Small intestine (tissue), 7 donors: ENCODE data around the gene HOATZ. TPM values are rescaled to one million over a fixed set of nuclear protein-coding genes. Genes with fewer than 3 reads are reported as not detected.

ENCODE experiments used
- DNase-seq, 2 donors: peaks; one replicate each; pipeline versions ENCODE4 v3.0.0 to v3.0.0-alpha.2; 2013
- FAIRE-seq: peaks from 2 replicates; lab custom pipeline; 2012; peaks lifted over from hg19 to GRCh38; lab: Jason Lieb, UNC
- H3K27ac ChIP-seq, 3 donors: one replicate each; pipeline ENCODE4 v1.5.1; 2013; ENCODE audit warnings: low read length in 2 of 3, mild to moderate bottlenecking in 2 of 3, control low read depth in 1 of 3, inconsistent platforms in 1 of 3, low read depth in 1 of 3, moderate library complexity in 1 of 3
- H3K27me3 ChIP-seq, 3 donors: one replicate each; pipeline ENCODE4 v1.6.1; 2013; ENCODE audit warnings: low read length in 3 of 3, inconsistent platforms in 1 of 3; ENCODE audit not compliant: control insufficient read depth in 3 of 3, insufficient read depth in 3 of 3
- H3K36me3 ChIP-seq, 3 donors: one replicate each; pipeline ENCODE4 v1.6.1; 2013; ENCODE audit warnings: low read length in 3 of 3, inconsistent platforms in 1 of 3, low read depth in 1 of 3, mild to moderate bottlenecking in 1 of 3, moderate library complexity in 1 of 3; ENCODE audit not compliant: control insufficient read depth in 3 of 3, insufficient read depth in 2 of 3
- H3K4me1 ChIP-seq, 3 donors: one replicate each; pipeline ENCODE4 v1.6.1; 2013; ENCODE audit warnings: low read length in 2 of 3, inconsistent platforms in 1 of 3, low read depth in 1 of 3, mild to moderate bottlenecking in 1 of 3, moderate library complexity in 1 of 3; ENCODE audit not compliant: control insufficient read depth in 3 of 3, insufficient read depth in 2 of 3
- H3K4me3 ChIP-seq, 3 donors: one replicate each; pipeline ENCODE4 v1.5.1; 2013; ENCODE audit warnings: low read length in 3 of 3, control low read depth in 1 of 3, inconsistent platforms in 1 of 3, low read depth in 1 of 3, mild to moderate bottlenecking in 1 of 3, moderate library complexity in 1 of 3
- H3K9me3 ChIP-seq, 2 donors: one replicate each; pipeline ENCODE4 v1.6.1; 2013; ENCODE audit warnings: low read depth in 1 of 2, low read length in 1 of 2; ENCODE audit not compliant: control insufficient read depth in 2 of 2, insufficient read depth in 1 of 2
- WGBS, 3 donors: extraction: QIAGEN DNeasy Blood & Tissue Kit; methylation state at CpG; one replicate each; pipeline ENCODE4 v1.1.7; 2013; 5-methylcytosine and 5-hydroxymethylcytosine counted together
- polyA plus RNA-seq, 4 donors: library from polyadenylated mRNA; stranded (reverse) in 3 of 4; unstranded in 1 of 4; fragments of 200-250 nt in 3 of 4; fragments of 120-200 nt in 1 of 4; gene quantifications; one replicate each; pipeline versions ENCODE4 v1.2.1 to v1.2.3, GENCODE V29; 2013
- donor health status: healthy with polysubstance abuse.
- donor health status: control.
- donor health status: control.
- donor health status: Bipolar disorder and iron deficiency.
- donor health status: healthy.

HOATZ gene
- polyA plus RNA-seq, 4 donors, result 0.03 TPM; not detected in 3

GRCh38 chr11:111512296-111513239 is 2.0 kb upstream of the HOATZ start, which contains the start of gene BTG4:
BTG4 (minus strand) TSS chr11:111512386; CDS start chr11:111498776, 13,610 bp downstream.
- peak in 1 of 2 donors; percentile 26 for DNase-seq
- no peak for FAIRE-seq
- Histone ChIP-seq H3K9me3 (no peaks in the 10 kb centered on the region), H3K4me1 (peaks cover 0 to 4% (median 3%) of the 10 kb centered on the region in 3 donors), H3K27me3 (peaks cover 0 to 51% (median 11%) of the 10 kb centered on the region in 3 donors), H3K4me3 (peak within 1 kb of the TSS in 1 of 3 donors; percentile 43), H3K27ac (no peak within 1 kb of the TSS), H3K36me3 (no peaks in the 10 kb centered on the region)
- WGBS, 3 donors, result 4 to 6% (median 4%) methylated on average over 50 to 90 of the region's 90 CpGs

- no peak overlapping the region for H3K27ac ChIP-seq
- no peak overlapping the region for H3K4me3 ChIP-seq
- DNase-seq (no peak), FAIRE-seq (no peak)
- H3K27me3 ChIP-seq, result peaks cover 0 to 51% (median 11%) of the 10 kb centered on the region in 3 donors
- H3K9me3 ChIP-seq, result no peaks in the 10 kb centered on the region
- H3K36me3 ChIP-seq, result no peaks in the 10 kb centered on the region
- 13 to 36% (median 21%) methylated on average over 6 of the region's 6 CpGs for WGBS, 3 donors
- peaks cover 0 to 4% (median 3%) of the 10 kb centered on the region in 3 donors for H3K4me1 ChIP-seq
These were observed 1.4 kb upstream of the HOATZ start for GRCh38 chr11:111513240-111513605.

DNA sequence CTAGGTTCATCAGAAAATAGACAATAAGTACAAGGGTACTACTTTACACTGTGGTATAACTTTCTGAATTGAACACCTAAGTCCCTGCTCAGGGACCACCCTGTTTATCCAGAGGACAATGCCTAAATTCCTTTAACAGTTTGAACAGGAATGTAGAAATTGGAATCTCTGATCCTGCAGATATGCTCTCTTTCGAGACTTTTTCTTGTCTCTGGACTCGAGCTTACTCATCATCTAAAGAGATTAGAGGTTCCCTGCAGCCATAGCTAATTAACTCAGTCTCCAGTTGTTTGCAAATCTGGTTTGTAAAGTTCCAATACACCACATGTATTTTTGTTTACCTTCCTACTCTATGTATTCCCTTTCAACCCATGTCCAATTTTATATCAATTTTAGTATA is 1.0 kb downstream of the HOATZ start:
- DNase-seq (no peak), FAIRE-seq (no peak)
- no peaks in the 10 kb centered on the region for H3K36me3 ChIP-seq
- H3K4me3 ChIP-seq, result no peak overlapping the region
- H3K27me3 ChIP-seq, result peaks cover 0 to 46% (median 11%) of the 10 kb centered on the region in 3 donors
- H3K27ac ChIP-seq, result no peak overlapping the region
- peaks cover 0 to 4% (median 3%) of the 10 kb centered on the region in 3 donors for H3K4me1 ChIP-seq
- no peaks in the 10 kb centered on the region for H3K9me3 ChIP-seq
- WGBS, 3 donors, result 78 to 92% (median 89%) methylated on average over 2 of the region's 2 CpGs

- H3K27ac ChIP-seq, result no peak overlapping the region
These were observed 4.1 kb downstream of the HOATZ start for GRCh38 chr11:111518668-111519067.

GRCh38 chr11:111520560-111520959 is 6.0 kb downstream of the HOATZ start:
- FAIRE-seq (no peak), DNase-seq (no peak)
- Histone ChIP-seq H3K27me3 (peaks cover 0 to 11% (median 0%) of the 10 kb centered on the region in 3 donors), H3K36me3 (no peaks in the 10 kb centered on the region), H3K27ac (no peak overlapping the region), H3K4me1 (no peaks in the 10 kb centered on the region), H3K9me3 (no peaks in the 10 kb centered on the region), H3K4me3 (no peak overlapping the region)
- 94 to 99% (median 98%) methylated on average over 2 of the region's 2 CpGs for WGBS, 3 donors

More at GRCh38 chr11:111518668-111519067, 4.1 kb downstream of the HOATZ start:
- no peak for FAIRE-seq
- Histone ChIP-seq H3K36me3 (no peaks in the 10 kb centered on the region), H3K9me3 (no peaks in the 10 kb centered on the region), H3K4me1 (peaks cover 0 to 4% (median 0%) of the 10 kb centered on the region in 3 donors), H3K27me3 (peaks cover 0 to 24% (median 4%) of the 10 kb centered on the region in 3 donors), H3K4me3 (no peak overlapping the region)
- no peak for DNase-seq
- 50 to 68% (median 63%) methylated on average over 1 of the region's 1 CpG for WGBS, 3 donors

DNA sequence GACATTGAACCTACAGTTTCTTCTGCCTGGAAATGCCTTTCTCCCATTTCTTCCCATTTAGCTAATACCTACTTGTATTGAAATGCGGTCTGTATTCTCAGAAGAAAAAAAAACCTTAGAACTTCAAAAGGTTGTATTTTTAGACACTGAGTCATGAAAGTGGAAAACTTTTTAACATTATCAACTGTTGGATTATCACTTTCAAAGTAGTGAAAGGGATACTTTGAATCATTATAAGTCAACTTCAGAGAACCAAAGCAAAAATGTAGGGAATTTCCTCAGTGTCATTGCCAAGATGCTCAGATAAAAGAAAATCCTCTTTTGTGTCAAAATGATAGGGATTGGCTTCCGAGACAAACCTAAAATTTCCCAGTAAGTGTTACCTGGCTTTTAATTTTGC is 6.6 kb downstream of the HOATZ start:
- Histone ChIP-seq H3K27me3 (peaks cover 0 to 10% (median 0%) of the 10 kb centered on the region in 3 donors), H3K9me3 (no peaks in the 10 kb centered on the region), H3K4me3 (no peak overlapping the region), H3K27ac (no peak overlapping the region), H3K4me1 (no peaks in the 10 kb centered on the region), H3K36me3 (no peaks in the 10 kb centered on the region)
- DNase-seq (no peak), FAIRE-seq (no peak)
- WGBS, 3 donors, result 72 to 88% (median 74%) methylated on average over 2 of the region's 2 CpGs

GRCh38 chr11:111522426-111522825 is 7.8 kb downstream of the HOATZ start:
- H3K36me3 ChIP-seq, result no peaks in the 10 kb centered on the region
- 57 to 76% (median 69%) methylated on average over 5 of the region's 5 CpGs for WGBS, 3 donors
- H3K27ac ChIP-seq, result no peak overlapping the region
- DNase-seq (no peak), FAIRE-seq (no peak)
- H3K27me3 ChIP-seq, result peaks cover 0 to 5% (median 0%) of the 10 kb centered on the region in 3 donors
- no peak overlapping the region for H3K4me3 ChIP-seq
- no peaks in the 10 kb centered on the region for H3K9me3 ChIP-seq
- H3K4me1 ChIP-seq, result no peaks in the 10 kb centered on the region

GRCh38 chr11:111523343-111523742 is 8.8 kb downstream of the HOATZ start:
- no peak overlapping the region for H3K4me3 ChIP-seq
- H3K4me1 ChIP-seq, result no peaks in the 10 kb centered on the region
- no peak overlapping the region for H3K27ac ChIP-seq
- FAIRE-seq (no peak), DNase-seq (no peak)
- no peaks in the 10 kb centered on the region for H3K36me3 ChIP-seq
- 81 to 94% (median 86%) methylated on average over 2 of the region's 2 CpGs for WGBS, 3 donors
- H3K9me3 ChIP-seq, result no peaks in the 10 kb centered on the region
- peaks cover 0 to 5% (median 0%) of the 10 kb centered on the region in 3 donors for H3K27me3 ChIP-seq
